ENCODE data around the gene ADD1.

ADD1 gene

GRCh38 chr4:2875556-2875955 is 31.9 kb downstream of the ADD1 start:
- WGBS (ENCODE audit: insufficient coverage, insufficient read length) = no CpG with 5 or more reads among the region's 3 CpGs
- no peak for DNase-seq (ENCODE audit: low read depth, low spot score)

DNA sequence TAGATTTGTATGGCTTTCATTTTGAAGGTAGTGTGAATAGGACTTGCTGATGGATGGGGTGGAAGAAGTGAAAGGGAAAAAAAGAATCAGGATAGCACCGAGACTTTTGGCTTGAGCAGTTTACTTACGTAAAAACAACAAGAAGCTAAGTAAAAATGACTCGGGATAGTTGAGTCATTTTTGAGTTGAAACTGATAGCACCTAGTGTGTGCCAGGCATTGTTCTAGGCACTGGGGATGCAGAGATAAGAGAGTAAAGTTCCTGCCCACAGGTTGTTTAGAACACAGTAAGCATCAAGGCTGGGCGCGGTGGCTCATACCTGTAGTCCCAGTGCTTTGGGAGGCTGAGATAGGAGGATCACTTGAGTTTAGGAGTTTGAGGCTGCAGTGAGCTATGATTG is 34.7 kb downstream of the ADD1 start:
- Histone ChIP-seq H3K9me3 (ENCODE audit: control insufficient read depth, insufficient read depth, low read length) (no peaks in the 10 kb centered on the region), H3K4me3 (ENCODE audit: low read length) (no peak overlapping the region), H3K36me3 (ENCODE audit: control insufficient read depth, insufficient read depth, low read length) (no peaks in the 10 kb centered on the region), H3K27ac (ENCODE audit: low read length) (no peak overlapping the region), H3K4me1 (ENCODE audit: control insufficient read depth, insufficient read depth, low read length) (no peaks in the 10 kb centered on the region), H3K27me3 (ENCODE audit: control insufficient read depth, insufficient read depth, low read length) (no peaks in the 10 kb centered on the region)
- no peak for DNase-seq (ENCODE audit: low read depth, low spot score)
- no CpG with 5 or more reads among the region's 5 CpGs for WGBS (ENCODE audit: insufficient coverage, insufficient read length)

More at GRCh38 chr4:2875556-2875955, 31.9 kb downstream of the ADD1 start:
- H3K27ac ChIP-seq (ENCODE audit: low read length) = no peak overlapping the region
- H3K27me3 ChIP-seq (ENCODE audit: control insufficient read depth, insufficient read depth, low read length) = no peaks in the 10 kb centered on the region
- H3K9me3 ChIP-seq (ENCODE audit: control insufficient read depth, insufficient read depth, low read length) = no peaks in the 10 kb centered on the region
- H3K36me3 ChIP-seq (ENCODE audit: control insufficient read depth, insufficient read depth, low read length) = no peaks in the 10 kb centered on the region
- H3K4me3 ChIP-seq (ENCODE audit: low read length) = no peak overlapping the region
- H3K4me1 ChIP-seq (ENCODE audit: control insufficient read depth, insufficient read depth, low read length) = no peaks in the 10 kb centered on the region

GRCh38 chr4:2879026-2879425 is 35.4 kb downstream of the ADD1 start:
- Histone ChIP-seq H3K4me1 (ENCODE audit: control insufficient read depth, insufficient read depth, low read length) (no peaks in the 10 kb centered on the region), H3K36me3 (ENCODE audit: control insufficient read depth, insufficient read depth, low read length) (no peaks in the 10 kb centered on the region), H3K27me3 (ENCODE audit: control insufficient read depth, insufficient read depth, low read length) (no peaks in the 10 kb centered on the region), H3K27ac (ENCODE audit: low read length) (no peak overlapping the region), H3K4me3 (ENCODE audit: low read length) (no peak overlapping the region), H3K9me3 (ENCODE audit: control insufficient read depth, insufficient read depth, low read length) (no peaks in the 10 kb centered on the region)
- DNase-seq (ENCODE audit: low read depth, low spot score) = no peak
- no CpG with 5 or more reads among the region's 5 CpGs for WGBS (ENCODE audit: insufficient coverage, insufficient read length)

GRCh38 chr4:2881431-2881830 is 37.8 kb downstream of the ADD1 start:
- H3K9me3 ChIP-seq (ENCODE audit: control insufficient read depth, insufficient read depth, low read length) = no peaks in the 10 kb centered on the region
- DNase-seq (ENCODE audit: low read depth, low spot score) = no peak
- no peak overlapping the region for H3K27ac ChIP-seq (ENCODE audit: low read length)
- no peaks in the 10 kb centered on the region; the same call in 1 of the 2 replicates for H3K36me3 ChIP-seq (ENCODE audit: control insufficient read depth, insufficient read depth, low read length)
- no CpG with 5 or more reads among the region's 3 CpGs for WGBS (ENCODE audit: insufficient coverage, insufficient read length)
- no peak overlapping the region for H3K4me3 ChIP-seq (ENCODE audit: low read length)
- no peaks in the 10 kb centered on the region for H3K27me3 ChIP-seq (ENCODE audit: control insufficient read depth, insufficient read depth, low read length)
- H3K4me1 ChIP-seq (ENCODE audit: control insufficient read depth, insufficient read depth, low read length) = no peaks in the 10 kb centered on the region

GRCh38 chr4:2882341-2882740 is 38.7 kb downstream of the ADD1 start:
- H3K4me3 ChIP-seq (ENCODE audit: low read length) = no peak overlapping the region
- no peak overlapping the region for H3K27ac ChIP-seq (ENCODE audit: low read length)
- no peaks in the 10 kb centered on the region for H3K4me1 ChIP-seq (ENCODE audit: control insufficient read depth, insufficient read depth, low read length)
- H3K27me3 ChIP-seq (ENCODE audit: control insufficient read depth, insufficient read depth, low read length) = no peaks in the 10 kb centered on the region
- H3K9me3 ChIP-seq (ENCODE audit: control insufficient read depth, insufficient read depth, low read length) = no peaks in the 10 kb centered on the region
- peaks cover under 1% of the 10 kb centered on the region; the same call in 1 of the 2 replicates for H3K36me3 ChIP-seq (ENCODE audit: control insufficient read depth, insufficient read depth, low read length)
- DNase-seq (ENCODE audit: low read depth, low spot score) = no peak
- WGBS (ENCODE audit: insufficient coverage, insufficient read length) = no CpG with 5 or more reads among the region's 1 CpG

DNA sequence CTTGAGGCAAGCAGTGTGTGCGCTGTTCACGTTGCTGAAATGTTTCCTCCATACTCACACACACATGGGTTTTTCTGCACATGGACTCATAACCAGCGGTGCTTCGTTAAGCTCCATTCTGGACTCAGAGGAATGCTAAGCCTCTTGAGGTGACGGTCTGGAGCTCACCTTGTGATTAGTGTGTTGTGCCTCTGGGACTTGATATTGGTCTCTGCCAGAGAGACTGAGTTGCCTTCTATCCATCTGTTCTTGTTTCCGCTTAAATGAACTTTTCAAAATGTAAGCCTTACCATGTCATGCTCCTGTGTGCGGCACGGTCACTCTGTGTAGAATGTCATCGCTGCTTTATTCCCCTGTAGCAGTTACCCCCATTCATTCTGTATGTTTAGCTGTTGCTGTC is 42.5 kb downstream of the ADD1 start:
- Histone ChIP-seq H3K36me3 (ENCODE audit: control insufficient read depth, insufficient read depth, low read length) (peaks cover 3% of the 10 kb centered on the region; the same call in 1 of the 2 replicates), H3K27me3 (ENCODE audit: control insufficient read depth, insufficient read depth, low read length) (no peaks in the 10 kb centered on the region), H3K4me3 (ENCODE audit: low read length) (no peak overlapping the region), H3K27ac (ENCODE audit: low read length) (no peak overlapping the region), H3K9me3 (ENCODE audit: control insufficient read depth, insufficient read depth, low read length) (no peaks in the 10 kb centered on the region), H3K4me1 (ENCODE audit: control insufficient read depth, insufficient read depth, low read length) (no peaks in the 10 kb centered on the region)
- no CpG with 5 or more reads among the region's 9 CpGs for WGBS (ENCODE audit: insufficient coverage, insufficient read length)
- DNase-seq (ENCODE audit: low read depth, low spot score) = no peak

- no CpG with 5 or more reads among the region's 6 CpGs for WGBS (ENCODE audit: insufficient coverage, insufficient read length)
- H3K27ac ChIP-seq (ENCODE audit: low read length) = no peak overlapping the region
- peaks cover 3% of the 10 kb centered on the region; the same call in 1 of the 2 replicates for H3K36me3 ChIP-seq (ENCODE audit: control insufficient read depth, insufficient read depth, low read length)
- H3K9me3 ChIP-seq (ENCODE audit: control insufficient read depth, insufficient read depth, low read length) = no peaks in the 10 kb centered on the region
- H3K4me3 ChIP-seq (ENCODE audit: low read length) = no peak overlapping the region
- no peaks in the 10 kb centered on the region for H3K27me3 ChIP-seq (ENCODE audit: control insufficient read depth, insufficient read depth, low read length)
- no peaks in the 10 kb centered on the region for H3K4me1 ChIP-seq (ENCODE audit: control insufficient read depth, insufficient read depth, low read length)
- no peak for DNase-seq (ENCODE audit: low read depth, low spot score)
Measured at GRCh38 chr4:2886622-2887021, 43.0 kb downstream of the ADD1 start.

DNA sequence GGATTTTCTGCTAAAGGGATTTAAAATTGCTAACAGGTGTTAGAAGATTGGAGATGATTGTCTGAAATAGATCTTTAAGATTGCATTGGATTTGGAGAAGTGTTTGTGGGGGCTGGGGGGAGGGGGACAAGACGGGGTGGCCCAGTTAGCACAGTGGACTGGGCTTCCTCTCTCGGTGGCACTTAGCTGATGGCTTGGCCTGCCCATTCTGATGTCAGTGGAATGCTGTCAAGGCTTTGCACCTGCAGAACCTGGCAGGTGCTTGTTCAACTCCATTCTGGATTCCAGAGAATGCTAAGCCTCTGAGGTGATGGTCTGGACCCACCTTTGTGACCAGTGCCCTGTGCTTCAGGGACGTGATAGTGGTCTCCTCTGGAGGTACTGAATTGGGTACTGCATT is 43.7 kb downstream of the ADD1 start:
- DNase-seq (ENCODE audit: low read depth, low spot score) = no peak
- Histone ChIP-seq H3K4me1 (ENCODE audit: control insufficient read depth, insufficient read depth, low read length) (no peaks in the 10 kb centered on the region), H3K27me3 (ENCODE audit: control insufficient read depth, insufficient read depth, low read length) (no peaks in the 10 kb centered on the region), H3K4me3 (ENCODE audit: low read length) (no peak overlapping the region), H3K9me3 (ENCODE audit: control insufficient read depth, insufficient read depth, low read length) (no peaks in the 10 kb centered on the region), H3K27ac (ENCODE audit: low read length) (no peak overlapping the region), H3K36me3 (ENCODE audit: control insufficient read depth, insufficient read depth, low read length) (peaks cover 3% of the 10 kb centered on the region; the same call in 1 of the 2 replicates)
- no CpG with 5 or more reads among the region's 3 CpGs for WGBS (ENCODE audit: insufficient coverage, insufficient read length)

DNA sequence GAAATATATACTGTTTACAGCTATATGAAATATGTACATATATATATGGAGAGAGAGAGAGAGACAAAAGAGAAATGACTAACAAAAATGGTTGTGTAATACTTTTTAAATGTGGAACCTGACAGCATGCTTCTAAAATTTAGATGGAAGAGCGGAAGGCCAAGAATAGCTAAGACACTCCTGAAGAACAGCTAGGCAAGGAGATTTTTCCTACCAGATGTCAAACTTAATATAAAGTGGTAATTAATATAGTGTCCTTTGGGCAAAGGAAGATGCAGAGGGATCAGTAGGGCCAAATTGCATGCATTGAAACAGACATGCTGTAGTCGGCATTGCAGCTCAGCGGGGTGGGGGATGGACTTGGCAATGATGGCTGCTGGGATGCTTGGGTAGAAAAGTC is 45.2 kb downstream of the ADD1 start:
- WGBS (ENCODE audit: insufficient coverage, insufficient read length) = no CpG with 5 or more reads among the region's 3 CpGs
- H3K36me3 ChIP-seq (ENCODE audit: control insufficient read depth, insufficient read depth, low read length) = peaks cover 3% of the 10 kb centered on the region; the same call in 1 of the 2 replicates
- no peaks in the 10 kb centered on the region for H3K4me1 ChIP-seq (ENCODE audit: control insufficient read depth, insufficient read depth, low read length)
- H3K9me3 ChIP-seq (ENCODE audit: control insufficient read depth, insufficient read depth, low read length) = no peaks in the 10 kb centered on the region
- H3K27ac ChIP-seq (ENCODE audit: low read length) = no peak overlapping the region
- H3K27me3 ChIP-seq (ENCODE audit: control insufficient read depth, insufficient read depth, low read length) = no peaks in the 10 kb centered on the region
- no peak for DNase-seq (ENCODE audit: low read depth, low spot score)
- H3K4me3 ChIP-seq (ENCODE audit: low read length) = no peak overlapping the region

DNA sequence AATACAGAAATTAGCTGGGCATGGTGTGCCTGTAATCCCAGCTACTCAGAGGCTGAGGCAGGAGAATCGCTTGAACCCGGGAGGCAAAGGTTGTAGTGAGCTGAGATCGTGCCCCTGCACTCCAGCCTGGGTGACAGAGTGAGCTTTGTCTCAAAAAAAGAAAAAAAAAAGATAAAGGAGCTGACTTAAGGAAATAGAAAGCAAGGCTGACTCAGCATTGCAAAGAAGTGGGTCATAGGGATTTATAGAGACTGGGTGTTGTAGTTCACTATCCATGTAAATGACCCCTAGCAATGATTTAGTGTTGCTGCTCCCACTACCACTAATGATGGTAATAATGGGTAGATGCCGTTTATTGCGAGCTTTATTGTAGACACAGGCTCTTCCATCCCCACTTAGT is 47.6 kb downstream of the ADD1 start:
- Histone ChIP-seq H3K36me3 (ENCODE audit: control insufficient read depth, insufficient read depth, low read length) (peaks cover 11% of the 10 kb centered on the region; the same call in 1 of the 2 replicates), H3K9me3 (ENCODE audit: control insufficient read depth, insufficient read depth, low read length) (no peaks in the 10 kb centered on the region), H3K4me3 (ENCODE audit: low read length) (no peak overlapping the region), H3K27me3 (ENCODE audit: control insufficient read depth, insufficient read depth, low read length) (no peaks in the 10 kb centered on the region), H3K27ac (ENCODE audit: low read length) (no peak overlapping the region), H3K4me1 (ENCODE audit: control insufficient read depth, insufficient read depth, low read length) (no peaks in the 10 kb centered on the region)
- no CpG with 5 or more reads among the region's 5 CpGs for WGBS (ENCODE audit: insufficient coverage, insufficient read length)
- no peak for DNase-seq (ENCODE audit: low read depth, low spot score)

DNA sequence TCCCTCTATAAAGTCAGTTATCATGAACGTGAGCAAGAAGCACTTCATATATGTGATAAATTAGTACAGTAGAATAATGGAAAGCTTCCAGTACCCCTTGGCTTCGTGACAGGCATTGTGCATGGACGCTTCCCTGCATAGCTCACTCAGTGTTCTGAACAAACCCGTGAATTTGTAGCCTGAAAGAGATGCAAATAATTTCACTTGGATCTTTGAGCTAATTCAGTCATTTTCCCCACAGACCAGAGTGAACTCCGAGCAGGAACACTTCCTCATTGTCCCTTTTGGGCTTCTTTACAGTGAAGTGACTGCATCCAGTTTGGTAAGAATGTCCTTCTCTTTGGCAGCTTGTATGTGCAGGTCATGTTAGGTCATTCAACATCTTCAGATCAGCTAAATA is 50.1 kb downstream of the ADD1 start:
- no CpG with 5 or more reads among the region's 5 CpGs for WGBS (ENCODE audit: insufficient coverage, insufficient read length)
- DNase-seq (ENCODE audit: low read depth, low spot score) = no peak
- no peak overlapping the region for H3K27ac ChIP-seq (ENCODE audit: low read length)
- H3K4me1 ChIP-seq (ENCODE audit: control insufficient read depth, insufficient read depth, low read length) = no peaks in the 10 kb centered on the region
- H3K4me3 ChIP-seq (ENCODE audit: low read length) = no peak overlapping the region
- no peaks in the 10 kb centered on the region for H3K9me3 ChIP-seq (ENCODE audit: control insufficient read depth, insufficient read depth, low read length)
- H3K27me3 ChIP-seq (ENCODE audit: control insufficient read depth, insufficient read depth, low read length) = no peaks in the 10 kb centered on the region
- H3K36me3 ChIP-seq (ENCODE audit: control insufficient read depth, insufficient read depth, low read length) = peaks cover 11% of the 10 kb centered on the region; the same call in 1 of the 2 replicates

Data from iPS DF 6.9 (cell line).